NCI-H345 treated with DMSO at 0.1 percent for 48 hours (cell line): Measurements from ENCODE around the gene MED25.
A peak's percentile ranks its signal among the peaks of the same experiment; 100 is the strongest.

Experiments
- DNase-seq: peaks from one replicate; lab custom pipeline; 2025; ENCODE audit not compliant: unreplicated experiment; lab: John Stamatoyannopoulos, UW

Gene MED25

GRCh38 chr19:49870309-49870901, 52.3 kb downstream of the MED25 start:
- no peak for DNase-seq

- DNase-seq = no peak
Measured at GRCh38 chr19:49871349-49871985, 53.4 kb downstream of the MED25 start.

GRCh38 chr19:49872245-49873128, 54.4 kb downstream of the MED25 start:
- no peak for DNase-seq

DNA sequence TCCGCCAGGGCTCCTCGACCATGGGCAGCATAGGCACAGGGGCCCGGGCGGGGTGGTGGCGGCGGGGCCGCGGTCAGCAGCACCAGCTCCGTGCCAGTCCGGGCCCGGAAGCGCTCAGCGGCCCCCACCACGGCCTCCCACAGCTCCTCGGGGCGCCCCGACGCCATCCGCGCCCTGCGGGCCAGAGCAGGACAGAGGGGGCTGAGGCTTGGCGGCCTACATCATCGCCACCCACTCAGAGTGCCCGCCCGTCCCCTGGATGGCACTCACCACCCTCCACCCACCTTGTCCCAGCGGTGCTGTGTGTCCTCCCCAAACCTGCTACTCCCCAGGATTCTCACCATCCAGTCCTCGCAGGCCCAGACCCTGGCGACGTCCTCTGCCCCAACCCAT, 55.0 kb downstream of the MED25 start:
- no peak for DNase-seq

GRCh38 chr19:49873834-49874233, 55.7 kb downstream of the MED25 start:
- no peak for DNase-seq

DNA sequence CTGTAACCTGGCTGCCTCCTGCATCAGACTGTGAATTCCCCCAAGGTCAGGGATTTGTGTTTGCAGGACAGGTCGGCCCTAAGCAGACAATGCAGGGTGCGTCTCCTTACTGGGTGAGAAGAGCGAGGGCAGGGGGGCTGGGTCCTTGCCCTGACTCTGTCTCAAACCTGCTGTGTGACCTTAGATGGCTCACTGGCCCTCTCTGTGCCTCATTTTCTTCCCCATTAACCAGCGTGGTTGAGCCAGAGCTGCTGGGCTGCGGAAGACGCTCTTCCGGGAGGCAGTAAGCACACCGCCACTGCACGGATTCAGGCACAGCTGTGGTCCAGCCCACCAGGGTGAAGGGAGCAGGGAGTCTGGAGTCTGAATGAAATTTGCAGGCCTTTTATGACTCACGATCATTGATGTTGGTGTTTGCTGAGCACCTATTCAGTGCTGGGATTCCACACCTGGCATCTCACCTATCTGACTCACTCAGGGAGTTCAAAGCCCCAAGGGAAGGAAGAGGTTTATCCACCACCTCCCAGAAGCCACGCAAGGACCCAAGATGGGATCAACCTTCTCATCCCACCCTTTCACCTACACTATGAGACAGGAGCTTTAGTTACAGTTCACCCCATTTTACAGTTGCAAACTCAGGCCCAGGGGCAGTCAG, 56.5 kb downstream of the MED25 start:
- no peak for DNase-seq

- no peak for DNase-seq
Measured at GRCh38 chr19:49875177-49875576, 57.1 kb downstream of the MED25 start.

GRCh38 chr19:49875857-49876421, 57.9 kb downstream of the MED25 start:
- DNase-seq = no peak

GRCh38 chr19:49876422-49877019, 58.4 kb downstream of the MED25 start:
- DNase-seq = peak; percentile 89

DNA sequence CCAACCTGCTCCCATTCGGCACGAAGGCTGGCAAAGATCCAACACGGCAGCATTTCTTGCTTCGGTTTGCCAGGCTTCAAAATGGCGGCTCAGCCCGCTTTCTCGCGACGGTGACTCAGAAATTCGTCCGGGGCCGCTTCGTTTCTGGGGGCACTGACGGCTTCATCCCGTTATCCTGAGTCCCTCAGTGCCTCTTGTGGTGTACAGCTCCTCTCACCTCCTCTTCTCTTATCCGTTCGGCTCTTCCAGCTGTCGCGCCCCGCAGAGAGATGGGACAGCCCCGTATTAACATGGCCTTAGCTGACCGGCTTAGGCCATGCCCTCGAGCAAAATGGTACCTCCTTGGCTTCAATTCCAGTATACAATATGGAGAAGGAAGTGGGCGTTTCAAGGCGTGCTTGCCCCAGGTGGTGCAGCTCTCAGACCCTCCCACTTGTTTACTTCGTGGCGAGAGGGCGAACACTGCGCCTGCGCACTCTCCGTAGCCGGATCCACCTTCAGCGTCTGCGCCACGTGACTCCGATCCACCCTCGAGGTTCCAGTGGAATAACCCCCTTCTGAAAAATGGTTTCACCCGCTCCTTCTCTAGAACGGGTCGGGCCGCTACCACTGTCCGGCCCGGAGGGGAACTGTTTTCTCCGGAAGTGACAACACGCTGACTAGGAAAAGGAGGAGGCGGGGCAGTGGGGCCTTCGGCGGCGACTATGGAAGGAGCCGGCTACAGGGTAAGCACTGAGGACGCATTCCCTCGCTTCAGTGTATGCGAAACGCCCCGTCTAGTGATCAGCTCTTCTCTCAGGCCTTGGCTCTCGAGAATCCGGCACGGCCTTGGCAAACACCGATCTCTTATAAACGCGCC, 59.2 kb downstream of the MED25 start, which contains the start of the genes AKT1S1 and TBC1D17:
Gene AKT1S1, minus strand, starts transcription at position 336 of the 859 bp plus-strand sequence. CDS start 4,060 bp downstream, outside the sequence.
Gene TBC1D17, plus strand, starts transcription at position 683 of the 859 bp plus-strand sequence. Its CDS starts 22 bp downstream, at position 705.
- DNase-seq = peak; percentile 96

- peak; percentile 66 for DNase-seq
Measured at GRCh38 chr19:49877879-49878743, 60.0 kb downstream of the MED25 start.

DNA sequence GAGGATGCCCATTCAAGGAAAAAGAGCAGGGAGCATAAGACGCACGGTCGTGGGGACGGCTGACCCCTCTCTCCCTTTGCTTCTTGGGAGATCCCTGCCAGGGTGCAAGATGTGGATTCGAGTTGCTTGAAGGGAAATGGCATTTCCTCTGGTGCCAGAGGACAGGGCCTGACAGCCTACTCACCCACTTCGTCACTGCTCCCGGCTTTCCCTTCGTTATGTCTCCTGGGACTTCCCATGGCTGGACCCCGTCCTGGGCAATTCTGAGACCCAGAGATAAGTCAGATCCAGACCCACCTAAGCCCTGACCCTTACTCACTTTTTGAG, 60.6 kb downstream of the MED25 start:
- no peak for DNase-seq

GRCh38 chr19:49879243-49879963, 61.3 kb downstream of the MED25 start:
- DNase-seq = no peak

DNA sequence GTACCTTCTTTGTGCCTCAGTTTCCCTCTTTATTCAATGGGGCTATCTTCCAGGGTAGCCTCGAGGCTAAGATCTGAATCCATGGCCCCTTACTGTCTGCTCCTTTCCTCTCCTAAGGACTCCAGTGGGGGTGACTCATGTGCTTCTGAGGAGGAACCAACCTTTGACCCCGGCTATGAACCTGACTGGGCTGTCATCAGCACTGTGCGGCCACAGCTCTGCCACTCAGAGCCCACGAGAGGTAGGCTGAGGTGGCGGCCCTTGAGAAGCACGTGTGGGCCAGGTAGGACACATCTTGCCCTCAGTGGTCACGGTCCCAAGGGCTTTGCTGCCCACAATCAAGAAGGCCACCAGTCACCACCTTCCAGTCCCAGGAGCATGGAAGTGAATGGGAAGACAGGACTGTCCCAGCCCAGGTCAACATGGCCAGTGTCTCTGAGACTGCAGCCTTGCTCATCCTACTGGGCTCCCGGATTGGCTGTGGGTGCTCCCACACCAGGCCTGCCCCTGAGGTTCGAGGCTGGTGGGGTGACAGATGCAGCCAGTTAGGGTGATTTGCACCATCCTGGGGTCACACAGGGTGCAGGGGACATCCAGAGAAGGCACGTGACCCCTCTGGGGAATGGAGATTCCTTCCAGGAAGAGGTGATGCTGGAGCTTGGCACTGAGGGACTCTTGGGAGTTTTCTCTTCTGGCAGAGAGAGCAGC, 62.2 kb downstream of the MED25 start:
- no peak for DNase-seq

GRCh38 chr19:49881186-49881585, 63.1 kb downstream of the MED25 start:
- no peak for DNase-seq

DNA sequence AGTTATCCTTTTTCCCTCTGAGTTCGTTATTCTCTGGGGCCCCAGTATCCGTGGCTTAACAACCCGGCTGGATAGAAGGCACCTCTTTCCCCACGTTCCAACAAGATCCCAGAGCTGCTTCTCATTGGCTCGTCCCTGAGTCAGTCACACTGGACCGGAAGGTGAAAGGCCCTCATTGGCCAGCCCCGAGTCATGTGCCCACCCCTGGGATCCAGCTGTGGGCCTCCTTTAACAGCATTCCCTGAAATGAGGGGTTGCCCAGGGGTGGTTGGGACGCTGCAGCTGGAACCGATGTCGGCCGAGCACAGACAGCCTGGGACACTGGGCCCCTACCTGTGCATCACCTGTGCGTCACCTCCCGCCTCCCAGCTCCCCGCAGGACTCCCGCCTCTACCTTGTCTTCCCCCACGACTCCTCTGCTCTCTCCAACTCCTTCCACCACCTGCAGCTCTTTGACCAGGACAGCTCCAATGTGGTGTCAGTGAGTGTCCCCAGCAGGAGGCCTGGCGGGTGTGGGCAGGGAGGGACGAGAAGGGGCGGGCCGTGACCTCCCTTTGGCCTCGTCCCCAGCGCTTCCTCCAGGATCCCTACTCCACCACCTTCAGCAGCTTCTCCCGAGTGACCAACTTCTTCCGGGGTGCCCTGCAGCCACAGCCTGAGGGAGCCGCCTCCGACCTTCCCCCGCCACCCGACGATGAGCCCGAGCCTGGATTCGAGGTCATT, 63.7 kb downstream of the MED25 start:
- no peak for DNase-seq

- DNase-seq = no peak
Measured at GRCh38 chr19:49882643-49883042, 64.6 kb downstream of the MED25 start.
